ENCODE data around the gene CLBA1. TPM values are rescaled to one million over a fixed set of nuclear protein-coding genes. Genes with fewer than 3 reads are reported as not detected.

Gene CLBA1
- total and polyA plus RNA-seq, 4 experiments from 2014 or later: 1.2 to 1.6 (median 1.3) TPM

DNA sequence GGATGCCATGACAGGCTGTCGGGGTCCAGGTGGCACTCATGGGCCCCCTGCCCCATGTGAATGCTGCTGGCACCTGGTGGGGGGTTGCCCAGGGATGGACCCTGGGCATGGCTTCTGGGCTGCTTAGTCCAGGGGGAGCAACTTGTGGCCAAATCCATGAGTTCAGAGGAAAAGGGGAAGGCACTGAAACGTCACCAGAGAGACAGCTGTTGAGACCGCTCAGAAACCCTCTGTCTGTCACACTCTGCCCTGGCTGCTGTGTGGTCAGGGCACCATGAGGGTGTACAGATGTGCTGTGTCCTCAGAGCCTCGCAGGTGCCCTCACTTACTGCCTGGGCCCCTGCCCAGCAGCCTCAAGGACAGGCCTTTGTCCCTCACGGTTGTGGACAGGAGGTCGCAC, 9.4 kb downstream of the CLBA1 start:
- H3K9me3 Mint-ChIP-seq: peaks cover 0 to 1% (median 0%) of the 10 kb centered on the region in 8 donors

DNA sequence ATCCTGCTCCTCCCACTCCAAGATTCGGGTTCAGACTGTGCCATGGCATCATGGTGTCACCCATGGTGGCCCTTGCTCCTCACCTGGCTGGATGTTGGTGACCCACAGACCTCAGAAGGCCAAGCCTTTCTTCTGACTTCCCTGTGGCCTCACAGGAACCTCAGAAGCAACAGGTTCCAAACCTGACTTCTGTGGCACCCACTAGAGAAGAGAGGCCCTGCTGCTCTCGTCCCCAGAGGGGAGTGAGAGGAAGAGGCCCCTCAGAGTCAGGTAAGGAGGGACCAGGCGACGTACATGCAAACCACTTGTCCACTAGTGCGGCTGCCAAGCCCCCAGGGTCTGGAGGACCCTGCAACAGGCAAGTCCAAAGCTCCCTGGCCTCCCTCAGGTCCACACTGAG, 10.4 kb downstream of the CLBA1 start:
- no peaks in the 10 kb centered on the region for H3K36me3 Mint-ChIP-seq
- H3K27ac ChIP-seq (ENCODE audit: low read depth, low read length): no peak overlapping the region
- H3K27ac Mint-ChIP-seq: no peak overlapping the region
- no peaks in the 10 kb centered on the region for H3K9me3 ChIP-seq (ENCODE audit: control insufficient read depth in 1 of 2, low read length in 2 of 2)
- H3K4me1 Mint-ChIP-seq: peaks cover 0 to 3% (median 1%) of the 10 kb centered on the region in 4 donors
- ChIA-PET POLR2A (ENCODE audit: partially characterized antibody) (no interaction called here), CTCF (ENCODE audit: partially characterized antibody) (interaction anchor here (1.1 kb wide), 1 partner anchor 50 kb away, joined by 4 read pairs; no protein-coding TSS in a partner anchor)
- H3K4me1 ChIP-seq (ENCODE audit: insufficient read depth, low read length): no peaks in the 10 kb centered on the region
- no peaks in the 10 kb centered on the region for H3K27me3 Mint-ChIP-seq
- no peaks in the 10 kb centered on the region for H3K27me3 ChIP-seq (ENCODE audit: insufficient read depth, low read length)
- intact Hi-C loops (cut with micrococcal nuclease): no loop called here
- DNase-seq: no peak
- H3K4me3 ChIP-seq (ENCODE audit: low read length in 2 of 2): no peak overlapping the region
- H3K36me3 ChIP-seq (ENCODE audit: insufficient read depth, low read length): no peaks in the 10 kb centered on the region
- no peak overlapping the region for H3K4me3 Mint-ChIP-seq
- H3K9me3 Mint-ChIP-seq: peaks cover 0 to 1% (median 0%) of the 10 kb centered on the region in 8 donors

More for the DNA sequence above, 9.4 kb downstream of the CLBA1 start:
- H3K36me3 ChIP-seq (ENCODE audit: insufficient read depth, low read length): no peaks in the 10 kb centered on the region
- POLR2A ChIA-PET (ENCODE audit: partially characterized antibody): no interaction called here
- Mint-ChIP-seq H3K27me3 (no peaks in the 10 kb centered on the region), H3K4me3 (no peak overlapping the region), H3K4me1 (peaks cover 0 to 3% (median 1%) of the 10 kb centered on the region in 4 donors), H3K27ac (peak overlapping the region in 1 of 7 donors; percentile 44), H3K36me3 (no peaks in the 10 kb centered on the region)
- H3K27me3 ChIP-seq (ENCODE audit: insufficient read depth, low read length): no peaks in the 10 kb centered on the region
- no peaks in the 10 kb centered on the region for H3K9me3 ChIP-seq (ENCODE audit: control insufficient read depth in 1 of 2, low read length in 2 of 2)
- H3K4me3 ChIP-seq (ENCODE audit: low read length in 2 of 2): no peak overlapping the region
- H3K27ac ChIP-seq (ENCODE audit: low read depth, low read length): no peak overlapping the region
- intact Hi-C loops (cut with micrococcal nuclease): no loop called here
- CTCF ChIA-PET (ENCODE audit: partially characterized antibody): interaction anchor here (2.2 kb wide), 1 partner anchor 51 kb away, joined by 9 read pairs; no protein-coding TSS in a partner anchor
- no peaks in the 10 kb centered on the region for H3K4me1 ChIP-seq (ENCODE audit: insufficient read depth, low read length)
- DNase-seq: no peak

DNA sequence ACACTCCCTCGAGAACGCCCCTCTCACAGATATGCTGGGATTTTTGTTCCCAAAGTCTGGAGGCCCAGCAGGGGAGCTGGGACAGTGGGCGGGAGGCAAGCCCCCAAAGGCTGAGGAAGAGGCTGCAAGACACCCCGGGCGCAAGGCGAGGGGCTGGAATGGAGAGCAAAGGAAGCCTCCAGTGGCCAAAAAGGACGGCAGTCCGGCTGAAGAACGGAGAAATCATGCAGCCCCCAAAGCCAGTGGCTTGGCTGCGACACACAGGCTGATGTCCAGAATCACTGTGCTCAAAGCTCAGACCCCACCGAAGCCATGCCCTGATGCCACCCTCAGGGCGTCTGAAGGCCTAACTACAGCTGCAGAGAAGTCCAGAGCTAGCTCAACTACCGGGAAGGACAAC, 10.9 kb downstream of the CLBA1 start:
- no peak for DNase-seq
- H3K36me3 Mint-ChIP-seq: no peaks in the 10 kb centered on the region
- Histone ChIP-seq H3K27me3 (ENCODE audit: insufficient read depth, low read length) (no peaks in the 10 kb centered on the region), H3K4me3 (ENCODE audit: low read length in 2 of 2) (no peak overlapping the region), H3K36me3 (ENCODE audit: insufficient read depth, low read length) (no peaks in the 10 kb centered on the region), H3K4me1 (ENCODE audit: insufficient read depth, low read length) (no peaks in the 10 kb centered on the region), H3K27ac (ENCODE audit: low read depth, low read length) (no peak overlapping the region), H3K9me3 (ENCODE audit: control insufficient read depth in 1 of 2, low read length in 2 of 2) (no peaks in the 10 kb centered on the region)
- ChIA-PET CTCF (ENCODE audit: partially characterized antibody) (interaction anchor here (1.1 kb wide), 1 partner anchor 50 kb away, joined by 4 read pairs; no protein-coding TSS in a partner anchor), POLR2A (ENCODE audit: partially characterized antibody) (no interaction called here)
- H3K4me3 Mint-ChIP-seq: no peak overlapping the region
- H3K27ac Mint-ChIP-seq: peak overlapping the region in 1 of 7 donors; percentile 12
- H3K9me3 Mint-ChIP-seq: peaks cover 0 to 1% (median 0%) of the 10 kb centered on the region in 8 donors
- intact Hi-C loops (cut with micrococcal nuclease): no loop called here
- H3K27me3 Mint-ChIP-seq: no peaks in the 10 kb centered on the region
- peaks cover 0 to 3% (median 1%) of the 10 kb centered on the region in 4 donors for H3K4me1 Mint-ChIP-seq

DNA sequence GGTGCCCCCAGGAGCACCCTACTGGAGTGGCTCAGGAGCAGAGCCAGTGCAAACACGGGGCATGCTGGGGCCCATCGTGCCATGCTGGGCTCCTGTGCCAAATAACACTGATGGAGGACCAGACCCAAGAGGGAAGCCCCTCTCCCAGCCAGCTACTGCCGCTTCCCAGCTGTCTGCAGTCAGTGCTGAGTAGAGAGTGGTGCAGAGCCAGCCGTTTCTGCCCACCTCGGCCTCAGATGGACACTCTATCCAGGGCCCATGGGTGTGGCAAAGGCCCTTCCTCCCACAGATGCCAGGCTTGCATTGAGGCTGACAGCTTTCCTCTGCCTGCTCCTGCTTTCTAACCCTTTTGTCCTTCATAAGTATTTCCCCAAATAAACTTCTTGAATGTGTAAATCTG, 13.2 kb downstream of the CLBA1 start:
- H3K4me3 ChIP-seq (ENCODE audit: low read length in 2 of 2): no peak overlapping the region
- Mint-ChIP-seq H3K4me1 (peaks cover 0 to 3% (median 0%) of the 10 kb centered on the region in 4 donors), H3K27me3 (no peaks in the 10 kb centered on the region), H3K36me3 (no peaks in the 10 kb centered on the region), H3K4me3 (no peak overlapping the region), H3K27ac (no peak overlapping the region), H3K9me3 (peaks cover 0 to 1% (median 0%) of the 10 kb centered on the region in 8 donors)
- intact Hi-C loops (cut with micrococcal nuclease): no loop called here
- H3K27ac ChIP-seq (ENCODE audit: low read depth, low read length): no peak overlapping the region
- POLR2A ChIA-PET (ENCODE audit: partially characterized antibody): interaction anchor here (0.6 to 2.8 kb wide), 3 partner anchors 14 to 32 kb away, joined by 4 to 8 read pairs (median 6); partner anchors contain the start of genes CDCA4 and CLBA1
- H3K36me3 ChIP-seq (ENCODE audit: insufficient read depth, low read length): no peaks in the 10 kb centered on the region
- H3K9me3 ChIP-seq (ENCODE audit: control insufficient read depth in 1 of 2, low read length in 2 of 2): no peaks in the 10 kb centered on the region
- H3K4me1 ChIP-seq (ENCODE audit: insufficient read depth, low read length): no peaks in the 10 kb centered on the region
- no peaks in the 10 kb centered on the region for H3K27me3 ChIP-seq (ENCODE audit: insufficient read depth, low read length)
- CTCF ChIA-PET (ENCODE audit: partially characterized antibody): interaction anchor here (1.2 kb wide), 1 partner anchor 88 kb away, joined by 3 read pairs; no protein-coding TSS in a partner anchor
- no peak for DNase-seq

DNA sequence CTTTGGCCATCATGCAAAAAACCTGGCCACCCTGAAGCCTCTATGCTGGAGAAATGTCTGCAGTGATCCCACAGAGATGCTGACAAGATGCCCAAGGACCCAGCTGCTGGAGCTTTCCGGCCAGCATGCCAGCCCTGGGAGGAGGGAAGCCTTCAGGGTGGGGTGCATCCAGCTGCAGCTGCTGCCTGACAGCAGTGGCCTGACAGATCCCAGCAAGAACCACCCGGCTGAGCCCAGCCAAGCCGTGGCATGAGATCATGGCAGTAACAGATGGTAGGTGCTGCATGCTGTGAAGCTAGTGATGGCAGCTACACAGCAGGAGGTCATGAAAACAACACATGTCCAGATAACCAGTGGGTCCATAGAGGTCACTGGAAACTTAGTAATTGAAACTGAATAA, 13.8 kb downstream of the CLBA1 start:
- no peak overlapping the region for H3K27ac Mint-ChIP-seq
- peaks cover 0 to 4% (median 0%) of the 10 kb centered on the region in 4 donors for H3K4me1 Mint-ChIP-seq
- Histone ChIP-seq H3K27me3 (ENCODE audit: insufficient read depth, low read length) (no peaks in the 10 kb centered on the region), H3K9me3 (ENCODE audit: control insufficient read depth in 1 of 2, low read length in 2 of 2) (no peaks in the 10 kb centered on the region), H3K36me3 (ENCODE audit: insufficient read depth, low read length) (no peaks in the 10 kb centered on the region), H3K4me3 (ENCODE audit: low read length in 2 of 2) (no peak overlapping the region), H3K4me1 (ENCODE audit: insufficient read depth, low read length) (no peaks in the 10 kb centered on the region), H3K27ac (ENCODE audit: low read depth, low read length) (no peak overlapping the region)
- CTCF ChIA-PET (ENCODE audit: partially characterized antibody): interaction anchor here (0.8 to 1.2 kb wide), 3 partner anchors 46 to 91 kb away, joined by 3 read pairs; no protein-coding TSS in a partner anchor
- POLR2A ChIA-PET (ENCODE audit: partially characterized antibody): interaction anchor here (1.2 to 2.8 kb wide), 2 partner anchors 14 to 21 kb away, joined by 6 to 8 read pairs; partner anchors contain the start of genes CDCA4 and CLBA1
- H3K4me3 Mint-ChIP-seq: no peak overlapping the region
- H3K36me3 Mint-ChIP-seq: no peaks in the 10 kb centered on the region
- no peaks in the 10 kb centered on the region for H3K27me3 Mint-ChIP-seq
- DNase-seq: no peak
- intact Hi-C loops (cut with micrococcal nuclease): no loop called here
- H3K9me3 Mint-ChIP-seq: peaks cover 0 to 1% (median 0%) of the 10 kb centered on the region in 8 donors

DNA sequence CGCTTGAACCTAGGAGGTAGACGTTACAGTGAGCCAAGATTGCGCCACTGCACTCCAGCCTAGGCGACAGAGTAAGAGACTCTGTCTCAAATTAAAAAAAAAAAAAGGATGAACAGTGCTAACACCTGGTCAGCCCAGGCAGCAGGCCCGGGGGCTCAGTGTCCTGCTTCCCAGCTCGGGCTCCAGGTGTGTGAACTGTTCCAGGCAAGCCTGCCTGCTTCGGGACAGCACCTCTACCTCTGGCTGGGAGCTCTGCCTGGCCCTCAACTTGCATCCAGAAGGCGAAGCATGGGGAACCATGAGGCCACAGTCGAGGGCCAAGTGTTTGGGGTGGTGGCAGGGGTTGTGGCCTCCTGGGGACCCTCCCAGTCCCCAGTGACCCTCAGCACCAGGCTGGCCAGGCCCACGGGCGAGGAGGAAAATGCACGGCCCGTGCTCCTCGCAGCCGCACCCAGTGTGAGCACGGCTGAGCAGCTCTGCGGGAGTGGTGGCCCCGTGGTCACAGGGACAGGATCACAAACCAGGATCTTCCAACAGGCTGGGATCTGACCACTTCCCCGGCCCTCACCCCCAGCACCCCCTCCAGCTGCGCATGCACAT, 19.8 kb downstream of the CLBA1 start:
- Mint-ChIP-seq H3K4me1 (peaks cover 0 to 3% (median 1%) of the 10 kb centered on the region in 4 donors), H3K27ac (no peak overlapping the region), H3K9me3 (no peaks in the 10 kb centered on the region), H3K4me3 (no peak overlapping the region), H3K36me3 (peaks cover 8 to 20% of the 10 kb centered on the region in 2 donors), H3K27me3 (no peaks in the 10 kb centered on the region)
- H3K9me3 ChIP-seq (ENCODE audit: control insufficient read depth in 1 of 2, low read length in 2 of 2): no peaks in the 10 kb centered on the region
- H3K36me3 ChIP-seq (ENCODE audit: insufficient read depth, low read length): peaks cover 21% of the 10 kb centered on the region
- H3K27ac ChIP-seq (ENCODE audit: low read depth, low read length): no peak overlapping the region
- no peak overlapping the region for H3K4me3 ChIP-seq (ENCODE audit: low read length in 2 of 2)
- intact Hi-C loops (cut with micrococcal nuclease): no loop called here
- ChIA-PET CTCF (ENCODE audit: partially characterized antibody) (interaction anchor here (0.8 to 1.9 kb wide), 2 partner anchors 40 to 85 kb away, joined by 3 to 9 read pairs; no protein-coding TSS in a partner anchor), POLR2A (ENCODE audit: partially characterized antibody) (interaction anchor here (0.6 to 1.5 kb wide), 2 partner anchors 15 to 35 kb away, joined by 4 to 7 read pairs; partner anchors contain the start of gene CDCA4)
- H3K27me3 ChIP-seq (ENCODE audit: insufficient read depth, low read length): no peaks in the 10 kb centered on the region
- no peak for DNase-seq
- no peaks in the 10 kb centered on the region for H3K4me1 ChIP-seq (ENCODE audit: insufficient read depth, low read length)

All from CD4-positive, alpha-beta memory T cell (primary cell).